ENCODE data around the gene PTPRQ.

PTPRQ gene

DNA sequence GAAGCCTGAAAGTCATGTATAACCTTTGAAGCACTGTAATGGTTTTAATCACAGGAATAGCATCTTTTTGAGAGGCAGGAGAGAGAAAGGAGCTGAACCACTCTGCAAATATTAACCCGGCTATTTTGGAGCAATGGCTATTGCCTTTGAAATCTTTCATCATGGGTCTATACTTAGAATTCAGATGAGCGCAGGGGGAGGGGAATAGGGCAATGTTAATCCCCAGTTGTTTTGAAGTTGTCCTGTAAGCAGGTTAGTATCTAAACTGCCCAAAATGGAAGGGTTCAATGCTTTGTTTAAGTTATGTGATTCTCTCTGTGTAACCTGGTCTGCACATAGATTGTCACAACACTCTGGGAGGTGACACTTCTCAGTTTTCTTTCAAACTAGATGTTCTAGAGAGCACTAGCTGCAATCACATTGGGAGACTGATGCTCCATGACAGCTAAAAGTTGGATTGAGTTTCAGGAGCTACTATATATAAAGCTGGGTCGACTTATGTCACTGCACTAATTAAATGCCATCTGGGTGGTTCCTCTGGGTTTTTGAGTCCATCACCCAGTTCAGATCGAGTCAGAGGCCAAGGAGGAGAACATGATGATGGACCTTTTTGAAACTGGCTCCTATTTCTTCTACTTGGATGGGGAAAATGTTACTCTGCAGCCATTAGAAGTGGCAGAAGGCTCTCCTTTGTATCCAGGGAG is 263.2 kb downstream of the PTPRQ start, which contains the start of gene MYF6:
Gene MYF6, plus strand, starts transcription at position 509 of the 704 bp plus-strand sequence. Its CDS starts 86 bp downstream, at position 595.
- DNase-seq: no peak

- DNase-seq: no peak
Measured at GRCh38 chr12:80707830-80708258, 263.8 kb downstream of the PTPRQ start.

DNA sequence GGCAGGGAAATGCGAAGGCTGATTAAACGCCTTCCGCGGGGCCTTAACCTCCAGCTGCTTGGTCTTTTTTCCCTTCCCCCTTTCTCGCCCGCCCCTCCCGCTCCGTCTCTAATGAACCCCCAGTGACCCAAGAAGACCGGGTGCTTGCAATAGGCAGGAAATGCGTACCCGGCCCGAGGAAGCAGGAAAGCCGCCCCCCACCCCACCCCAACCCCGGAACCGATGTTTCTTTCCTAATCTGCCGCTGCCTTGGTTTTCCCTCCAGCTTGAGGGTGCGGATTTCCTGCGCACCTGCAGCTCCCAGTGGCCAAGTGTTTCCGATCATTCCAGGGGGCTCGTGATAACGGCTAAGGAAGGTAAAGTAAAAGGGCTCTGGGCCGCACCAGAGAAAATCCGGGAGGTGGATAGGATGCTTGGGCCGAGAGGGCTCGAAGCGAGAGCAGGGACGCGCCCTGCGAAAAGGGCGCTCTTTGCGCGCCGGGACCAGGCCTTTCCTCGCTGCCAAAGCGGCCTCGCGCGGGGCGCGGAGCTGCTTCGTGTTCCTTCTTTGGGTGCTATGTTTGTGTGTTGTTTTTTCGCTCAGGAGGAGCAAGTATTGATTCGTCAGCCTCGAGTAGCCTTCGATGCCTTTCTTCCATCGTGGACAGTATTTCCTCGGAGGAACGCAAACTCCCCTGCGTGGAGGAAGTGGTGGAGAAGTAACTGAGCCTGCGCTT is 264.4 kb downstream of the PTPRQ start:
- DNase-seq: no peak

- DNase-seq: no peak
Measured at GRCh38 chr12:80708975-80709328, 264.9 kb downstream of the PTPRQ start.

DNA sequence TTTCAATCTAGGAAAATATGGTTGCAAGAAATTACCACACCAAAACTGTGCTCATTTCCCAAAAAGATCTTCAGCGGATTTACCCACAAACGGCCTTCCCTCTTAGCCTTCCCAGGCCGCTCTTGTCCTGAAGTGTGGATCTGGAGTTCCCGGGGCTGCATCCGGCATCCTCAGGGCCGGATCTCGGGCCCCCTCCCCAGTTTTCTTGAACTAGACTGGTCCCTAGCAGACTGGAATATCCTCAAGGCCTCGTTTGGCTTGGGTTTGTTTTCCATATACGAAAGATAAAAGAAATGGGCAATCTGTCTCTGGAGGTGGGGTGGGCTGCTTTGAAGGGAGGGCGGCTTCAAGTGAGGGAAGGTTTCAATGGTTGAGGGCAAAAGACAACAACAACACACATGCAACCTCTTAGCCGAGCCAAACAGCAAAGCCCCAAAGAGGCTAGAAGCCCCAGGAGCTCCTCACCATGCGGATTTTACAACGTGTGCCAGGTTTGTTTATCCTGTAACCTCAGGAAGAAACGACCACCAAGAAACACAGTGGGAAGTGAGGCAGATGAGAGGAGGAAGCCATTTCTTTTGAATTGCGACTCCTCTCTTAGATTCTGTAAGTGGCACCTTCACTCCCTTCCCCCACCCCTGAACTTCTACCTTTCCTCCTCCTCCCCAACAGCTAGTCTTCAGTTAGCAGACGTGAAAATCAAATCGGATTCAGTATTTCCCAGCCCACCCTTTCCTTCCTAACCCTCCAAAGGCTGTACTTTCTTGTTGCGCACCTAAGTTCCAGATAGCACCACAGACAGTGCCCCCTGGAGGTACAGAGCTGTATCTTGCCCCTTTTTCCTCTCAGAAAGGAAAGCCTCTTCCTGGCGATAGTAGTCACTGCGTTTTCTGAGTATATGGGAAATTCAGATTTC is 266.0 kb downstream of the PTPRQ start:
- no peak for DNase-seq

GRCh38 chr12:80710727-80711449 is 266.9 kb downstream of the PTPRQ start:
- no peak for DNase-seq

- no peak for DNase-seq
Measured at GRCh38 chr12:80711866-80712265, 267.8 kb downstream of the PTPRQ start.

DNA sequence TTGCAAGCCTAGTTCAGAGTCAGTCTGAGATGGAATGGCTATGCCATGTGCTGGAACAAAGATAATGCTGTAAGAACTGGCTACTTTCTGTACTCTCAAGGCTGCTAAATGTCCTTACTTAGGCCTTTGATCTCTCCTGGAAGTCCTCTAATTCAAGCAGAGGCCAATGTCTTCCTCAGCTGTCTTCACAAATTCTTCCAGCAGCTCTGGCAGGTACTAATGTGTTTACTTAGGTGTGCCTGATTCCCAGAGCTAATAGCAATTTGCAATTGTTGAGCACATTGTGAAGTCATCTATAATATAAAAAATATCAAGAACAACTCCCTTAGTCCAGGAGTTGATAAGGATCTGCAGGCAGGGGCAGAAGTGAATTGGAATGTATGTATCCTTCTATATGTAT is 268.8 kb downstream of the PTPRQ start:
- no peak for DNase-seq

GRCh38 chr12:80713419-80713818 is 269.4 kb downstream of the PTPRQ start:
- no peak for DNase-seq

DNA sequence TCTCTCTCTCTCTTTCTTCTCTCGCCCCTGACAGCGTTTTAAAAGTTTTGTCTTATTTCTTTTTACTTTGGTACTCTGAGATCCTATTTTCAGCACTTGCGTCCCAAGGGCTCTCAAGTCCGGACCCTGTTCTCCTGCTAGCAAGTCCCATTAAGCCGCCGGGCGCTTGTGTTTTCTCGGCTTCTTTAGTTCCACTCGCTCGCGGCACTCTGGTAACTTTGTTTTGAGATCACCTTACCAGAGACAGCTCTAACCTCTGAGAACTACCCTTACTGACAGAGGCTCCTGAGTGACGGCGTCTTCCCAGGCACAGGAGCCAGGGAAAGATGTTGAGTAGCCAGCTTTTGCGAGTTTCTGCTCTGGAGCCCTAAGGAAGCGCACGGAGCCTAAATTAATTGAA is 270.0 kb downstream of the PTPRQ start:
- DNase-seq: no peak

- no peak for DNase-seq
Measured at GRCh38 chr12:80714846-80715245, 270.8 kb downstream of the PTPRQ start.

DNA sequence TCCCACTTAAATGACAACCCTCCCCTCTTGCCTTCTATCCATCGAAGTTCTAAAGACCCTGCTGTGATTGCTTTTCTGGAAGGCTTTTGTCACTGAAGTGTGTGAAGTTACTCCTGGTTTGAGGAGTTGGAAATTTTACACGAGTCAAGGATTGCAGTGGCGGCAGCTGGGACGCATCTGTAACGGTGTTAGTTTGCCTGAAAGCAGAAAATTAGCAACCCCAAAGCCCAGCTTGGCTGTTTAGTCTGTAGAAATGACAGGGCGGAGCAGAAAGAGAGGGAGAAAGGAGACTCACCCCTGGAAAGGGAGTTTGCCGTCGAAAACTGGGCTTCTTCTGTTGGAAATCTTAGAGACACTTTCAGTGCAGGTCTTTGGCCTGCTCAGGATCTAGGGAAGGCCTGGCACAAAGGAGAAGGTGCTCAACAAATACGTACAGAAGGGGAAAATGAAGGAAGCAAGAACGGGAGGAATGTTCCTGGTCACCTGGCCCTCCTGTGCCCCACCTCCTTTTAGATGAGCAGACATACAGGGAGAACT is 271.7 kb downstream of the PTPRQ start:
- no peak for DNase-seq

DNA sequence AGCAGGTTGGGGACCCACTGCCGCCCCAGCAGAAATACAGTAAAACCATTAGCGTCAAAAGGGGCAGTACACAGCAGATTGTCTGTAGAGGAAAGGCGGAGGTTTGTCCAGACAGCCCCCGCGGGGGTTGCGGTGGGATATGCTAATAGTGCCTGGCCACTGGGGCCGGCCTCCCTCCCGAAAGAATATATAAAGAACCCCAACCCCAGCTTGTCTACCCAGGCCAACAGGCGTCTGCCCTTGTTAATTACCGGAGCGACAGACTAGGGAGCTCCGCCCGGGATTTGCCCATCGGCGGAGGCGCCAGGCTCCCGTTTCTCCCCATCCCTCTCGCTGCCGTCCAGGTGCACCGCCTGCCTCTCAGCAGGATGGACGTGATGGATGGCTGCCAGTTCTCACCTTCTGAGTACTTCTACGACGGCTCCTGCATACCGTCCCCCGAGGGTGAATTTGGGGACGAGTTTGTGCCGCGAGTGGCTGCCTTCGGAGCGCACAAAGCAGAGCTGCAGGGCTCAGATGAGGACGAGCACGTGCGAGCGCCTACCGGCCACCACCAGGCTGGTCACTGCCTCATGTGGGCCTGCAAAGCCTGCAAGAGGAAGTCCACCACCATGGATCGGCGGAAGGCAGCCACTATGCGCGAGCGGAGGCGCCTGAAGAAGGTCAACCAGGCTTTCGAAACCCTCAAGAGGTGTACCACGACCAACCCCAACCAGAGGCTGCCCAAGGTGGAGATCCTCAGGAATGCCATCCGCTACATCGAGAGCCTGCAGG is 272.8 kb downstream of the PTPRQ start, which contains the start of gene MYF5:
Gene MYF5, plus strand, starts transcription at position 217 of the 774 bp plus-strand sequence. Its CDS starts 152 bp downstream, at position 369.
- no peak for DNase-seq

DNA sequence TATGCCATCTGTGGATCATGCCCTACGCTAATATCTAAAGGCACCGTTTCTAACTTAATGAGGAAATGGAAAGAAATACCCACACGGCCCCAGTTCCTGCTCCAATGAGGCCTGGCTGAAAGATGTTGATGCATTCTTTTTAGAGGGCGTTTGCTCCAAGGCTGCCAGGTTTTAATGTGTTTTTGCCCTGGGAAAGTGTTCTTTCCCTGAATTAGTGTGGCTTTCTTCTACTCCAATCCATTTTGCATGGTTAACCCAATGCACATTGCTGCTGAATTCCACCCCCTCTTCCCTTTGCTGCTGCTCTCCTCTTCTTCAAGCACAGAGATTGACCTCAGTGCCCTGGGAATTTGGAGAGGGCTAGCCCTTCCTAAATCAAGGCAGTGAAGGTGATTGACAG is 273.8 kb downstream of the PTPRQ start:
- DNase-seq: no peak

DNA sequence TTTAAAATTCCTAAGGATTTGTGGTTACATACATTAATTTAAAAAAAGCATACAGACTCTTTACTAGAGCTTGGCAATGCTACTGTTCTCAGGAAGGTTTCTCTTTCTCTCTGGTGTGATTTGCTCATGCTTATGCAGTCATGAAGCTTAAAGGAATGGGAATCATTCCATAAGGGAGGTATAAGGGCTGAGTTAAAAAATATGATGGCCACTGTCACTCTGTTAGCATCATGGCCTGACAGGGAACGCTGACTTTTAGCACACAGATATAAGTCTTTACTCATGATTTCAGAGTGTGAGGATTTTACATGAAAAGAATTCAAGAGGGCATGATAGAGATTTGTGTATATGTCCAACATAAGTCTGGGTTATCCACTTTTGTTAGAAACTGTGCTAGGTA is 276.5 kb downstream of the PTPRQ start:
- no peak for DNase-seq

DNA sequence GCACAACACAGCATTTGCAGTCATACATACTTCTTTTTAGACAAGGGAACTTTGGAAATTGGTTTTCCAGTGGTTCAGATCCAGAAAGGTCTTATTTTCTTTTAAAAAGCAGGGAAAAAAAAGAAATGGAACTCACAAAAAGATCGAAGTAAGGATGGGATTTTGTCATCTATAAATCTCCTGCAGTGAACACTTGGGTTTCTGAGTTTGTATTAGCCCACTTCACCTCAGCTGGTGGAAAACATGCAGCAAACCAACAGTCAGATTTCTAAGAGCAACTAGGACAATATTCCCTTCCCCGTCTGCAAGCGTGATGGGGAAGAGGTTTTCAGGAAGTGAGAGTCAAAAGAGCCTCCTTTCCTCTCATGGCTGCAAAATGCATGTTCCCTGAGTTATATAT is 277.3 kb downstream of the PTPRQ start:
- DNase-seq: no peak

All from DMS 273 treated with DMSO at 0.1 percent for 48 hours (cell line).